AG04450 (cell line): ENCODE measurements around the gene AGRP. TPM values are rescaled to one million over a fixed set of nuclear protein-coding genes. Genes with fewer than 3 reads are reported as not detected.

ENCODE experiments used
- CTCF ChIA-PET: fragments of 300-600, 350-600 bp; formaldehyde crosslinking; extraction: SDS; loops from one replicate; lab custom pipeline; 2022; ENCODE audit warnings: antibody characterized with exemption, inconsistent platforms; lab: Charles Lee
- POLR2A ChIA-PET: fragments of 350-600 bp; formaldehyde crosslinking; extraction: SDS; loops from one replicate; lab custom pipeline; 2021; ENCODE audit warnings: antibody characterized with exemption, inconsistent platforms; lab: Yijun Ruan, JAX
- DNase-seq: peaks from one replicate; pipeline ENCODE4 v3.0.0-alpha.2; 2011; ENCODE audit warnings: low read depth, low spot score
- H3K27ac ChIP-seq: one replicate; pipeline ENCODE4 v1.5.1; 2012; ENCODE audit warnings: low read depth, low read length, control low read depth
- H3K27me3 ChIP-seq: one replicate; pipeline ENCODE4 v1.6.0; 2012; ENCODE audit warnings: low read length; ENCODE audit not compliant: control insufficient read depth, insufficient read depth
- H3K4me3 ChIP-seq: 2 replicates; pipeline ENCODE4 v1.5.1; 2011; ENCODE audit warnings: mild to moderate bottlenecking, low read depth, low read length, control low read depth
- H3K9me3 ChIP-seq: 2 replicates; pipeline ENCODE4 v1.5.1; 2012; ENCODE audit warnings: low read length; ENCODE audit not compliant: control insufficient read depth, insufficient read depth
- polyA plus RNA-seq: library from polyadenylated mRNA; depleted of rRNA; stranded (reverse); fragments of >200 nt; gene quantifications from 2 replicates; pipeline ENCODE4 v1.2.3, GENCODE V29; 2011
- TF ChIP-seq, protein P1 (sequence below): IDR thresholded peaks from 2 replicates; pipeline ENCODE4 v1.5.1; 2011; ENCODE audit warnings: low read depth, low read length, control low read depth, inconsistent platforms

AGRP gene
- polyA plus RNA-seq, 1 experiment, result not detected

DNA sequence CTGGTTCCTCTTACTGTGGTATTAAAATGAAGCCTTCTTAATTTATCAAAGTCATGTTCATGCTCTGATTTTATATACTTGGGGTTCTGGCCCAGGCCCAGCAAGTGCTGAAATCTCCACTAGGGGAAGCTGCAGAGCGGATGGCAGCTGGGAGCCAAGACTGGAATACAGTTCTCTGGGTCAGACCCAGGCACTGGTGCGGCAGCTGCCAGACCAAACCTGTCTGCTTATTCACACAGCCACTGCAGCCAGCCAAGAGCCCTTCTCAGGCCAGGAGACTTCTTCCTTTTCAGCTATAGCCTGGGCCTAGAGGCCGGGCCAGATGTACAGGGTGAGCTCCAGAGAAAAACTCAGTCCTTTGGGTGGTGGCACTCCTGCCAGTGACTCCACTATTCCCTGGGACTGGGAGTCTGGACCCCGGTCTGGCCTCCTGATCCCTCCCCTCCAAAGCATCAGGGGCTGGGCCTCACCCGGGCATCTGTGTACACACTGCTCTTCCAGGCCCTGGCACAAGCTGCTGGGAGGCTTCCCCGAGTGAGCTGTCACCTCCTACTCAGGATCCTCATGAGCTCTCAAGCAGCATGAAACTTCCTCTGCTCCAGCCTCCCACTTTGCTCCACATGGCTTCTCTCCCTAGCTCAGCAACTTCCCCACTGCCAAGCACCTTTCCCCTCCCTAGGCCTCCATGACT, 26.8 kb downstream of the AGRP start:
- no peak for DNase-seq
- ChIA-PET POLR2A (interaction anchor here (0.6 to 1.3 kb wide), 4 partner anchors 9 to 42 kb away, joined by 3 to 8 read pairs (median 4); partner anchors contain the start of gene ATP6V0D1), CTCF (interaction anchor here (0.6 to 3.8 kb wide), 5 partner anchors 9 to 319 kb away, joined by 4 to 20 read pairs (median 8); no protein-coding TSS in a partner anchor)
- peak overlapping the region; percentile 47 for H3K27ac ChIP-seq
- H3K4me3 ChIP-seq, result no peak overlapping the region
- no peaks in the 10 kb centered on the region for H3K9me3 ChIP-seq
- no peaks in the 10 kb centered on the region for H3K27me3 ChIP-seq
- TF ChIP-seq, protein P1, sequence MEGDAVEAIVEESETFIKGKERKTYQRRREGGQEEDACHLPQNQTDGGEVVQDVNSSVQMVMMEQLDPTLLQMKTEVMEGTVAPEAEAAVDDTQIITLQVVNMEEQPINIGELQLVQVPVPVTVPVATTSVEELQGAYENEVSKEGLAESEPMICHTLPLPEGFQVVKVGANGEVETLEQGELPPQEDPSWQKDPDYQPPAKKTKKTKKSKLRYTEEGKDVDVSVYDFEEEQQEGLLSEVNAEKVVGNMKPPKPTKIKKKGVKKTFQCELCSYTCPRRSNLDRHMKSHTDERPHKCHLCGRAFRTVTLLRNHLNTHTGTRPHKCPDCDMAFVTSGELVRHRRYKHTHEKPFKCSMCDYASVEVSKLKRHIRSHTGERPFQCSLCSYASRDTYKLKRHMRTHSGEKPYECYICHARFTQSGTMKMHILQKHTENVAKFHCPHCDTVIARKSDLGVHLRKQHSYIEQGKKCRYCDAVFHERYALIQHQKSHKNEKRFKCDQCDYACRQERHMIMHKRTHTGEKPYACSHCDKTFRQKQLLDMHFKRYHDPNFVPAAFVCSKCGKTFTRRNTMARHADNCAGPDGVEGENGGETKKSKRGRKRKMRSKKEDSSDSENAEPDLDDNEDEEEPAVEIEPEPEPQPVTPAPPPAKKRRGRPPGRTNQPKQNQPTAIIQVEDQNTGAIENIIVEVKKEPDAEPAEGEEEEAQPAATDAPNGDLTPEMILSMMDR, result peak; percentile 62

DNA sequence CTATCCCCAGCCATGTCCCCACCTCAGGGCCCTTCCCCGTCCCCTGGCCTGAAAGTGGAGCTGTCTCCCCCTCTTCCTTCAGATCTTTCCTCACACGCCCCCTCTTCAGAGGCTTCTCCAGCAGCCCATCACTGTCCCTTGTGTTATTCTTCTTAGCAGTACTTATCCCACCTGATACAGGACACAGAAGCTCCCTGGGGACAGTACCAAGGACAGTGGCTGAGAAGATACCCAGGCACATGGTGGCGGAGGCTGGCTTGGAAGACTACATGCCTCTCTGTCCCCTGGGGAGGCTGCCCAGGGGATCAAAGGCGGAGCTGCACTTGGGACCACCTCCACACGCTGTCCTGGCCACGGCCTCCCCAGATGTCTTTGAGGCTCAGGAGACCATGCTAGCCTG, 28.5 kb downstream of the AGRP start:
- CTCF ChIA-PET, result interaction anchor here (0.6 to 3.8 kb wide), 2 partner anchors 27 to 137 kb away, joined by 3 to 20 read pairs; no protein-coding TSS in a partner anchor

DNA sequence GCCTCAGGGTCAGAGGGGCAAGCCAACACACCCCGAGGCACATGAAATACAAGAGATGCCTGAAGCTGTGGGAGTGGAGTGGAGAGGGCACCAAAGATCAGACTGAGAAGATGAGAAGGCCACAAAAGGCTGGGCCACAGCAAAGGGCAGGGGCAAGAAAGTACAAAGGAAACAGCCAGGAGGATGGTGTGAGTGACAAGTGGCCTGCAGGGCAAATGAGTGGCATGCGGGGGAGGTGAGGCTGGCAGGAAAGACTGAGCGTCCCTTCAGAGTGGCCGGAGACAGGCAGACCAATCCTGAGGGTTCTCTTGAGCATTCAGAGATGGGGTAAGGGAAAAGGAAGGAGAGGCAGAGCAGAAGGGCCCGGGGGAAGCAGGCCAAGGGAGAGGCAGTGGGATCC, 29.2 kb downstream of the AGRP start:
- TF ChIP-seq, protein P1, result no peak
- no peak overlapping the region for H3K27ac ChIP-seq
- no peaks in the 10 kb centered on the region for H3K9me3 ChIP-seq
- ChIA-PET POLR2A (no interaction called here), CTCF (interaction anchor here (3.8 kb wide), 1 partner anchor 26 kb away, joined by 20 read pairs; no protein-coding TSS in a partner anchor)
- no peak for DNase-seq
- H3K27me3 ChIP-seq, result no peaks in the 10 kb centered on the region
- no peak overlapping the region for H3K4me3 ChIP-seq

More for the DNA sequence above, 28.5 kb downstream of the AGRP start:
- POLR2A ChIA-PET, result no interaction called here
- no peak for DNase-seq
- Histone ChIP-seq H3K9me3 (no peaks in the 10 kb centered on the region), H3K27me3 (no peaks in the 10 kb centered on the region), H3K27ac (no peak overlapping the region), H3K4me3 (no peak overlapping the region)
- TF ChIP-seq, protein P1, result no peak

DNA sequence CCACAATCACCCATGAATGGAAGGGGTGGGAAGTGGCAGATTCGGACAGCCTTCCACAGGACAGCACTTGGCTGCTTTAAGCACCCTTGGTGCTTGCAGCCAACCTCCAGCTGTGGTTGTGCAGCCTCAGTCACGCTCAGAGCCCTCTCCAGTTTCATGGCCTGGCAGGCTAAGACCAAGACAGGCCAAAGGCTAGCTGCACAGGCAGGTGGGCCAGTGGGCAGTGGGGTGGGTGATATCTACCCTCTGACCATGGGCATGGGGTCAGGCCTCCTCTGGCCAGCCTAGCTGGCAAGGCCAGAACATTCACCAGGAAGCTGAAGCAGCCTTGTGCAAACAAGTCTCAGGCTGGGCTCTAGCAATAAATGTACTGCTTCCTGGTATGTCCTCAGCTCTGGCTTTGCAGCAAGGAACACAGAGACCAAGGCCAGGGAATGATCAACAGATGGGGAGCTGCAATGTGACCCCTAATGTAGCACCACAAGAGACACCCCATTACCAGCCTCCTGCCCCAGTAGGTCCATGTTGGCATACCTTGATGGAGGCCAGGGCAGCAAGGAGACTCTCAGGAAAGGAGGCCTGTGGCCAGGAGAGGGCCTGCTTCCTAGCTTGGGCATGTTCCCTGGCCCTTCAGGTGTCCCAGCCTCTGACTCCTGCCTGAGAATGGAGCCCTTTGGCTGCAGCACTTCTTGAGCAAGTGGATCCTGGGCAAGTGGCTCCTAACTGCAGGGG, 31.5 kb downstream of the AGRP start:
- H3K27ac ChIP-seq, result no peak overlapping the region
- ChIA-PET POLR2A (no interaction called here), CTCF (interaction anchor here (0.7 to 1.6 kb wide), 3 partner anchors 14 to 29 kb away, joined by 3 to 4 read pairs (median 3); partner anchors contain the start of gene ATP6V0D1)
- H3K27me3 ChIP-seq, result no peaks in the 10 kb centered on the region
- no peaks in the 10 kb centered on the region for H3K9me3 ChIP-seq
- DNase-seq, result no peak
- H3K4me3 ChIP-seq, result no peak overlapping the region
- TF ChIP-seq, protein P1, result no peak
